ENCODE data around the gene RBM23.
A peak's percentile ranks its signal among the peaks of the same experiment; 100 is the strongest.

DNA sequence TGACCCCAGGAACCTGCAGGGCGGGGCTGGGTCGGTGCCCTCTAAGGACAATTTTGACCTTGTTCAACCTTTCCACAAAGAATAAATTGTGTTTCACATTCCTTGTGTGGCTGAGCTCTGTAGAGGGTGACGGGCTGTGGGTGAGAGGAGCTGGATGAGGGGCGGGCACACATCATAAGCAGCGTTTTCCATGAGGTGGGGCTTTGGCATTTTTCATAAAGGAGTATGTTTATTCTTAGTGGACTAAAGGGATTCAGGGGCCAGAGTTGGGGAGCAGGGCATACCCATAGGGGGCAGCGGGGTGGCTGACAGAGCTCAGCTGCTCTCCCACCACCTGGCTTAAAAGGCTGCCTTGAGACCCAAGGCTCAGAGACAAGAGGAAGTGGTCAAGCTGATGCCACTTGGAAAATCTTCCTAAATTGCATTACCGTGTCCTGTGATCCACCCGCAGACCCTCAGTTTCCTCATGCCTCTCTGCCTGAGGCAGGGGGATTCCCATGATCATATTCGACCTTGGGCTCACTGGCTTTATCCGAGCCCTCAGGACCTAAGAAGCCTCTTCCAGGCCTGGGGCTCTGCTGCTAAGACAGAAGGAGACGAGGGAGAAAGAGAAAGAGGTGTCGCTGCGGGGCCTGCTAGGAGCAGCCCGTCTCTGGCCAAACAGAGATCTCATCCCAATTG is 71.1 kb downstream of the RBM23 start:
- no peak for TF ChIP-seq EP300 (IDR thresholded peaks at IDR 0.05; ENCODE audit: borderline replicate concordance in 1 of 2, low read depth in 2 of 2, low read length in 2 of 2)
- TF ChIP-seq, protein P1, sequence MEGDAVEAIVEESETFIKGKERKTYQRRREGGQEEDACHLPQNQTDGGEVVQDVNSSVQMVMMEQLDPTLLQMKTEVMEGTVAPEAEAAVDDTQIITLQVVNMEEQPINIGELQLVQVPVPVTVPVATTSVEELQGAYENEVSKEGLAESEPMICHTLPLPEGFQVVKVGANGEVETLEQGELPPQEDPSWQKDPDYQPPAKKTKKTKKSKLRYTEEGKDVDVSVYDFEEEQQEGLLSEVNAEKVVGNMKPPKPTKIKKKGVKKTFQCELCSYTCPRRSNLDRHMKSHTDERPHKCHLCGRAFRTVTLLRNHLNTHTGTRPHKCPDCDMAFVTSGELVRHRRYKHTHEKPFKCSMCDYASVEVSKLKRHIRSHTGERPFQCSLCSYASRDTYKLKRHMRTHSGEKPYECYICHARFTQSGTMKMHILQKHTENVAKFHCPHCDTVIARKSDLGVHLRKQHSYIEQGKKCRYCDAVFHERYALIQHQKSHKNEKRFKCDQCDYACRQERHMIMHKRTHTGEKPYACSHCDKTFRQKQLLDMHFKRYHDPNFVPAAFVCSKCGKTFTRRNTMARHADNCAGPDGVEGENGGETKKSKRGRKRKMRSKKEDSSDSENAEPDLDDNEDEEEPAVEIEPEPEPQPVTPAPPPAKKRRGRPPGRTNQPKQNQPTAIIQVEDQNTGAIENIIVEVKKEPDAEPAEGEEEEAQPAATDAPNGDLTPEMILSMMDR (IDR thresholded peaks at IDR 0.05; ENCODE audit: control extremely low read depth in 1 of 3, insufficient read depth in 1 of 3, low read depth in 1 of 3, low read length in 3 of 3): peak in 2 of 3 experiments; percentile 31 to 42; a peak in 3 of 4 replicates
- TF ChIP-seq POLR2A (IDR thresholded peaks at IDR 0.05; ENCODE audit: control extremely low read depth in 1 of 2, low read depth in 2 of 2, low read length in 2 of 2): no peak
- no peak for TF ChIP-seq ASH2L (IDR thresholded peaks at IDR 0.05; ENCODE audit: low read length)
- TF ChIP-seq CHD2 (IDR thresholded peaks at IDR 0.05; ENCODE audit: low read length): no peak
- no peak for TF ChIP-seq NANOG (IDR thresholded peaks at IDR 0.05; ENCODE audit: insufficient read depth, low read depth, low read length, poor library complexity, severe bottlenecking)
- TF ChIP-seq SP2 (IDR thresholded peaks at IDR 0.05; ENCODE audit: low read length): no peak
- TF ChIP-seq TCF12 (IDR thresholded peaks at IDR 0.05; ENCODE audit: low read depth, low read length): no peak
